ENCODE results near the gene IL34. TPM values are rescaled to one million over a fixed set of nuclear protein-coding genes. Genes with fewer than 3 reads are reported as not detected.

The IL34 gene
- polyA plus RNA-seq, 2 of the 4 experiments (the other 2 are of a cell fraction): 0.25 to 0.40 TPM

DNA sequence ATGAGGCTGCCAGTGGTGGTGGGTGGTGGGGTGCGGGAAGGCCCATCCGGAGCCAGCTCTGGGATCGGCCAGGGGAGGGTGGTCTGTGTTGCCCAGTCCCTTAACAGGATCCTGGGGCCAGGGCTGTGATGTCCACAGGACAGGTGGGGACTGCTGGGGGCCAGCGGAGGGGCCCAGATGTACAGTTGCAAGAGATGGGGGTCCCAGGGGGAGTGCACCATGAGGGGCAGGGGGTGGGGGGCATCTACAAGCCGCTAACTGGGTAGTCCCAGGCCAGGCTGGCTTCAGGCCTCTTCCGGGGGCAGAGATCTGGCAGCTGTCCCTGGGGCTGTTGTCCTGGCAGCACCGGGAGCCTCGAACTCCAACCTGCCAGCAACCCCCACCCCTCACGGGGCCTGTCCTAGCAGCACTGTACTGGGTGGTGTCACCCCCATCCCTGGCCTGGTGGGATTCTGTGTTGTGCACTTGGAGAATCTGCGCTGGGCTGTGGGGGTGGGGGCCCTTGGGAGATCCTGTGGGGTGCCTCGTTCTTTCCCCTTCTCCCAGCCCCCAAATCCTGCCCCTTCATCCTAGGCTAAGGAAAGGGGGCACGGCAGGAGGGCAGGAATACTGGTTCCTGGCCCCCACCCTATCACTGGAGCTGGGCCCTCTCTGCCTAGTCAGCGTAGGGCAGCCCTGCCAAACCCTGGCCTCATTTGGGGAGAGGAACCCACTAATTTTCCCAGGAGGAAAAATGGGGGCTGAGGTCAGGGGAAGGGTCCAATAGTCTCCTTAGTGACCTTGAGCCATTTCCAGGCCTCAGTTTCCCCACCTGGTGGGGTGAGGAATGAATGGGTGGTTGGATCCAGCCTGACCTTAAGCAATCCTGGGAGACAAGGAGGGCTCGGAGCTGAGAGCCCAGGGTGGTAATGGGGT lies 38.0 kb downstream of the IL34 start:
- Histone ChIP-seq H3K9me3 (no peaks in the 10 kb centered on the region), H3K27ac (peak overlapping the region; percentile 92 to 97), H3K4me3 (peak overlapping the region; percentile 84), H3K4me2 (peak overlapping the region; percentile 97), H3K4me1 (peaks cover 79% of the 10 kb centered on the region)
- 54% methylated on average over 10 of the region's 14 CpGs for WGBS (ENCODE audit: missing lambda C conversion rate)
- CTCF ChIA-PET: interaction anchor here (1.8 to 23.4 kb wide), 3 partner anchors 31 to 87 kb away, joined by 6 to 463 read pairs (median 88); no protein-coding TSS in a partner anchor
- ATAC-seq (no peak), FAIRE-seq (no peak), DNase-seq (ENCODE audit: low read depth in 1 of 2, low spot score in 1 of 2) (no peak)
- POLR2A ChIA-PET: no interaction called here
- TF ChIP-seq RCOR1 (IDR thresholded peaks at IDR 0.05; ENCODE audit: low read depth, low read length) (no peak), MAFK (IDR thresholded peaks at IDR 0.05; ENCODE audit: partially characterized antibody) (peak; percentile 2)

DNA sequence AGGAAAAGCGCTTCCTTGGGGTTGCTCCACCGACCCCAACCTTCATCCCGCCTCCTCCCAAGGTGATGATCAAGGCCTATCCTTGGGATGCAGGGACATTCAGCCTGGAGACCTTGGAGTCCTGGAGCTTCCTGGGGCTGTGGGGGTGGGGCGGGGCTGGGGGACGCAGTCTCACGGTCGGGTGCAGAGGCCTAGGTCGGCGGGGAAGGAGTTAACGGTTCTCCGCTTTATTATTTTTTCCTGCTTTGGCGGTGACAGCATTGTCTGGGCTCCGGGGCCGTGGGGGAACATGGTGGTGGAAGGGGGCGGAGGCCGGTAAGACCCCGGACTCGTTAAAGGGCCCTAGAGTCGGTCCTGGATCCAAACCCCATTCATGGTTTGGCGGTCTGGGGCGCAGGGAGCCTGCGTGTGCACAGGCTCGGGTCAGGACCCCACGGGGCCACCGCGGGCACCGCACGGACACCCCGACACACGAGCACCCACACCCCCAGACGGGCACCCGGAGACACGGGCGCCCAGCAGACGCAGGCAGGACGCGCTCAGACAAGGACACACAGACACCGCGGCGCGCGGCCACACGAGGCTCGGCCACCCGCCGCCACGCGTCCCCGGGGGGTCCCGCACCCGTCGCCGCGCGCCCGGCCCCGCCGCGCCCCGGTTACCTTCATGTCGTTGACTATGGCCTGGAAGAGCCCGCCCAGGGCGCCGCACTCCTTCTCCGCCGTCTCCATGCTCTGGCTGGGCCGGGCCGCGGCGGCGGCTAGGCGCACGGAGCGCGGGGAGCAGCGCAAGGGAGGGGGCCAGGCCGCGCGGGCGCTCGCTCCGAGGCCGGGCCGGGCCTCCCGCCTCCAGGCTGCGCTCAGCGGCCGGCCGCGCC lies 38.9 kb downstream of the IL34 start:
- Histone ChIP-seq H3K4me1 (peaks cover 84% of the 10 kb centered on the region), H3K4me3 (peak overlapping the region; percentile 84), H3K27ac (peak overlapping the region; percentile 92 to 97), H3K9me3 (no peaks in the 10 kb centered on the region), H3K4me2 (peak overlapping the region; percentile 97)
- ATAC-seq (peak; percentile 1 to 40; a peak in 4 of 6 replicates), DNase-seq (ENCODE audit: low read depth in 1 of 2, low spot score in 1 of 2) (no peak), FAIRE-seq (no peak)
- CTCF ChIA-PET: interaction anchor here (1.8 to 23.4 kb wide), 3 partner anchors 30 to 86 kb away, joined by 6 to 463 read pairs (median 88); no protein-coding TSS in a partner anchor
- 2% methylated on average over 15 of the region's 90 CpGs for WGBS (ENCODE audit: missing lambda C conversion rate)
- POLR2A ChIA-PET: interaction anchor here (1.0 kb wide), 1 partner anchor 86 kb away, joined by 4 read pairs; no protein-coding TSS in a partner anchor
- TF ChIP-seq, protein P1, sequence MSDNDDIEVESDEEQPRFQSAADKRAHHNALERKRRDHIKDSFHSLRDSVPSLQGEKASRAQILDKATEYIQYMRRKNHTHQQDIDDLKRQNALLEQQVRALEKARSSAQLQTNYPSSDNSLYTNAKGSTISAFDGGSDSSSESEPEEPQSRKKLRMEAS (IDR thresholded peaks at IDR 0.05): peak; percentile 10; the same call in 1 of the 2 replicates
- TF ChIP-seq HOXB13 (CRISPR knock-in tag; IDR thresholded peaks at IDR 0.05; ENCODE audit: low read depth): no peak
- peak in 1 of 2 experiments; percentile 14; a peak in 1 of 5 replicates for TF ChIP-seq JUN (IDR thresholded peaks at IDR 0.05)
- TF ChIP-seq RAD21 (conservative IDR thresholded peaks at IDR 0.05 in 1 of 2, IDR thresholded peaks at IDR 0.05 in 1 of 2): no peak
- no peak for TF ChIP-seq NPAS2 (CRISPR knock-in tag; IDR thresholded peaks at IDR 0.05; ENCODE audit: borderline replicate concordance)
- no peak for TF ChIP-seq CHD4 (IDR thresholded peaks at IDR 0.05; ENCODE audit: borderline replicate concordance)
- TF ChIP-seq HEYL (CRISPR knock-in tag; IDR thresholded peaks at IDR 0.05): no peak

DNA sequence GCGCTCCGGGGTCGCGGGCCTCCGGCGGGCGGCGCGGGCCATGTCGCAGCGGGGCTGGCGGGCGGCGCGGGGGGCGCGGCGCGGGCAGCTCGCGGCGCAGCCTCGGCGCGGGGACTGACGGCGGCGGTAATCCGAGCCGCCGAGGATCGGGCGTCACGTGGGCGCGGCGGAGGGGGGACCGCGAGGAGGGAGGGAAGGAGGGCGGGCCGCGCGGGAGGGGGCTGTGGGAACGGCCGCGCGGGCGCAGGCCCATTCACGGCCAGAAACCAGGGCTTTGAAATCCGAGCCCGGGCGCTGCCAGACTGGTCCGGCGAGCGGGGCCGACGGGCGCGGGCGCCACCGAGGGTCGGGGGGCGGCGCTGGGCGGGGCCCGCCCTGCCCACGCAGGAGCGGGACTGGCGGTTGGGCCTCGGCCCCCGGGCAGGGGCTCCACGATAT lies 39.6 kb downstream of the IL34 start, which contains the start of gene MTSS2:
MTSS2 (minus strand) TSS at position 116 of the 438 bp plus-strand sequence. CDS start 262 bp downstream, outside the sequence.
- H3K4me1 ChIP-seq: peaks cover 84% of the 10 kb centered on the region

More for the DNA sequence above, 39.6 kb downstream of the IL34 start, which contains the start of gene MTSS2:
- CTCF ChIA-PET: interaction anchor here (23.4 kb wide), 1 partner anchor 86 kb away, joined by 463 read pairs; no protein-coding TSS in a partner anchor
- POLR2A ChIA-PET: interaction anchor here (1.0 kb wide), 1 partner anchor 85 kb away, joined by 4 read pairs; no protein-coding TSS in a partner anchor
- TF ChIP-seq SMC3 (IDR thresholded peaks at IDR 0.05) (0 out of 3 replicates have a peak, but pooled peaks have one; percentile 11), GATA3 (IDR thresholded peaks at IDR 0.05; ENCODE audit: borderline replicate concordance) (no peak), RAD21 (conservative IDR thresholded peaks at IDR 0.05 in 1 of 2, IDR thresholded peaks at IDR 0.05 in 1 of 2) (0 out of 5 replicates have a peak, but pooled peaks of 1 of the 2 experiments have one; percentile 21), JUN (IDR thresholded peaks at IDR 0.05) (peak; percentile 33 to 41; a peak in 2 of 5 replicates), HDAC2 (IDR thresholded peaks at IDR 0.05) (no peak), POLR2A (IDR thresholded peaks at IDR 0.05; ENCODE audit: low read length) (peak; percentile 25), MAFK (IDR thresholded peaks at IDR 0.05; ENCODE audit: partially characterized antibody) (no peak), HOXB5 (CRISPR knock-in tag; IDR thresholded peaks at IDR 0.05) (no peak)
- TF ChIP-seq, protein P1 (IDR thresholded peaks at IDR 0.05): peak; percentile 50
- TF ChIP-seq, protein P2, sequence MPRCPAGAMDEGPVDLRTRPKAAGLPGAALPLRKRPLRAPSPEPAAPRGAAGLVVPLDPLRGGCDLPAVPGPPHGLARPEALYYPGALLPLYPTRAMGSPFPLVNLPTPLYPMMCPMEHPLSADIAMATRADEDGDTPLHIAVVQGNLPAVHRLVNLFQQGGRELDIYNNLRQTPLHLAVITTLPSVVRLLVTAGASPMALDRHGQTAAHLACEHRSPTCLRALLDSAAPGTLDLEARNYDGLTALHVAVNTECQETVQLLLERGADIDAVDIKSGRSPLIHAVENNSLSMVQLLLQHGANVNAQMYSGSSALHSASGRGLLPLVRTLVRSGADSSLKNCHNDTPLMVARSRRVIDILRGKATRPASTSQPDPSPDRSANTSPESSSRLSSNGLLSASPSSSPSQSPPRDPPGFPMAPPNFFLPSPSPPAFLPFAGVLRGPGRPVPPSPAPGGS (IDR thresholded peaks at IDR 0.05): 0 out of 3 replicates have a peak, but pooled peaks have one; percentile 21
- TF ChIP-seq, protein P3, sequence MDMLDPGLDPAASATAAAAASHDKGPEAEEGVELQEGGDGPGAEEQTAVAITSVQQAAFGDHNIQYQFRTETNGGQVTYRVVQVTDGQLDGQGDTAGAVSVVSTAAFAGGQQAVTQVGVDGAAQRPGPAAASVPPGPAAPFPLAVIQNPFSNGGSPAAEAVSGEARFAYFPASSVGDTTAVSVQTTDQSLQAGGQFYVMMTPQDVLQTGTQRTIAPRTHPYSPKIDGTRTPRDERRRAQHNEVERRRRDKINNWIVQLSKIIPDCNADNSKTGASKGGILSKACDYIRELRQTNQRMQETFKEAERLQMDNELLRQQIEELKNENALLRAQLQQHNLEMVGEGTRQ (IDR thresholded peaks at IDR 0.05): peak; percentile 52
- TF ChIP-seq, protein P4, sequence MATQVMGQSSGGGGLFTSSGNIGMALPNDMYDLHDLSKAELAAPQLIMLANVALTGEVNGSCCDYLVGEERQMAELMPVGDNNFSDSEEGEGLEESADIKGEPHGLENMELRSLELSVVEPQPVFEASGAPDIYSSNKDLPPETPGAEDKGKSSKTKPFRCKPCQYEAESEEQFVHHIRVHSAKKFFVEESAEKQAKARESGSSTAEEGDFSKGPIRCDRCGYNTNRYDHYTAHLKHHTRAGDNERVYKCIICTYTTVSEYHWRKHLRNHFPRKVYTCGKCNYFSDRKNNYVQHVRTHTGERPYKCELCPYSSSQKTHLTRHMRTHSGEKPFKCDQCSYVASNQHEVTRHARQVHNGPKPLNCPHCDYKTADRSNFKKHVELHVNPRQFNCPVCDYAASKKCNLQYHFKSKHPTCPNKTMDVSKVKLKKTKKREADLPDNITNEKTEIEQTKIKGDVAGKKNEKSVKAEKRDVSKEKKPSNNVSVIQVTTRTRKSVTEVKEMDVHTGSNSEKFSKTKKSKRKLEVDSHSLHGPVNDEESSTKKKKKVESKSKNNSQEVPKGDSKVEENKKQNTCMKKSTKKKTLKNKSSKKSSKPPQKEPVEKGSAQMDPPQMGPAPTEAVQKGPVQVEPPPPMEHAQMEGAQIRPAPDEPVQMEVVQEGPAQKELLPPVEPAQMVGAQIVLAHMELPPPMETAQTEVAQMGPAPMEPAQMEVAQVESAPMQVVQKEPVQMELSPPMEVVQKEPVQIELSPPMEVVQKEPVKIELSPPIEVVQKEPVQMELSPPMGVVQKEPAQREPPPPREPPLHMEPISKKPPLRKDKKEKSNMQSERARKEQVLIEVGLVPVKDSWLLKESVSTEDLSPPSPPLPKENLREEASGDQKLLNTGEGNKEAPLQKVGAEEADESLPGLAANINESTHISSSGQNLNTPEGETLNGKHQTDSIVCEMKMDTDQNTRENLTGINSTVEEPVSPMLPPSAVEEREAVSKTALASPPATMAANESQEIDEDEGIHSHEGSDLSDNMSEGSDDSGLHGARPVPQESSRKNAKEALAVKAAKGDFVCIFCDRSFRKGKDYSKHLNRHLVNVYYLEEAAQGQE (IDR thresholded peaks at IDR 0.05): no peak
- FAIRE-seq (no peak), ATAC-seq (peak; percentile 41 to 51), DNase-seq (ENCODE audit: low read depth in 1 of 2, low spot score in 1 of 2) (peak; percentile 71 to 72)
- peak within 1 kb of the TSS; percentile 84 for H3K4me3 ChIP-seq
- 0% methylated on average over 9 of the region's 72 CpGs for WGBS (ENCODE audit: missing lambda C conversion rate)
- H3K9me3 ChIP-seq: no peaks in the 10 kb centered on the region
- H3K27ac ChIP-seq: peak within 1 kb of the TSS; percentile 92 to 97
- H3K4me2 ChIP-seq: peak within 1 kb of the TSS; percentile 97
